Lower lobe of right lung (tissue), 2 donors: ENCODE results near the gene COPB2. TPM values are rescaled to one million over a fixed set of nuclear protein-coding genes. Genes with fewer than 3 reads are reported as not detected.

Experiments used
- ATAC-seq, 2 donors: fragments of 200-7000 bp; cut with Tn5 transposase; one replicate each; pipeline ENCODE4 v1.9.1; 2020 to 2022; ENCODE audit warnings: mild to moderate bottlenecking in 2 of 2, moderate library complexity in 2 of 2
- DNase-seq: peaks from one replicate; pipeline ENCODE4 v3.0.0-alpha.2; 2020
- H3K27ac ChIP-seq: fragments of 200-600 bp; one replicate; pipeline ENCODE4 v1.8.0; 2022
- H3K27me3 ChIP-seq: fragments of 200-600 bp; one replicate; pipeline ENCODE4 v1.8.0; 2022; ENCODE audit warnings: low read depth
- H3K36me3 ChIP-seq: fragments of 200-600 bp; one replicate; pipeline ENCODE4 v1.8.0; 2022; ENCODE audit warnings: mild to moderate bottlenecking
- H3K4me1 ChIP-seq: fragments of 200-600 bp; one replicate; pipeline ENCODE4 v1.8.0; 2022
- H3K4me3 ChIP-seq: fragments of 200-600 bp; one replicate; pipeline ENCODE4 v1.8.0; 2022; ENCODE audit warnings: mild to moderate bottlenecking
- H3K9me3 ChIP-seq: fragments of 200-600 bp; one replicate; pipeline ENCODE4 v1.8.0; 2022
- CTCF ChIP-seq: fragments of 200-600 bp; IDR thresholded peaks from one replicate; pipeline ENCODE4 v1.8.0; 2022; ENCODE audit warnings: antibody characterized with exemption, mild to moderate bottlenecking
- intact Hi-C: fragments of 100-400 bp; cut with DNase I; formaldehyde crosslinking; loops from one replicate; pipeline ENCODE4 v1.11.0; 2022
- total RNA-seq: library from RNA; stranded (reverse); fragmentation: NEBNext Ultra II Directional; extraction: Animal tissue kit (Norgen Biotek cat#: 25700); gene quantifications from one replicate; pipeline ENCODE4 v1.2.1, GENCODE V29; 2021
- donor health status: DM: no; HTN: yes; CAD: no; lungs with severe emphysema.

The COPB2 gene
- total RNA-seq, 1 donor from 2014 or later = 109 TPM

GRCh38 chr3:139427283-139428060, 38.0 kb upstream of the COPB2 start:
- H3K27me3 ChIP-seq = no peaks in the 10 kb centered on the region
- DNase-seq (no peak), ATAC-seq (peak; percentile 86 to 89)
- H3K36me3 ChIP-seq = peaks cover 15% of the 10 kb centered on the region
- no peak overlapping the region for H3K27ac ChIP-seq
- no peaks in the 10 kb centered on the region for H3K4me1 ChIP-seq
- no peaks in the 10 kb centered on the region for H3K9me3 ChIP-seq
- TF ChIP-seq CTCF = peak; percentile 82
- H3K4me3 ChIP-seq = no peak overlapping the region
- intact Hi-C loops = no loop called here

GRCh38 chr3:139425745-139426400, 36.4 kb upstream of the COPB2 start:
- no peaks in the 10 kb centered on the region for H3K27me3 ChIP-seq
- no peak overlapping the region for H3K4me3 ChIP-seq
- H3K27ac ChIP-seq = no peak overlapping the region
- DNase-seq = no peak
- no peak for TF ChIP-seq CTCF
- intact Hi-C loops = no loop called here
- H3K36me3 ChIP-seq = peaks cover 15% of the 10 kb centered on the region
- no peak for ATAC-seq
- H3K4me1 ChIP-seq = no peaks in the 10 kb centered on the region
- no peaks in the 10 kb centered on the region for H3K9me3 ChIP-seq

- no peak for ATAC-seq
- no peak overlapping the region for H3K4me3 ChIP-seq
- intact Hi-C loops = no loop called here
Observed at GRCh38 chr3:139423232-139423631, 33.8 kb upstream of the COPB2 start.

GRCh38 chr3:139421460-139421859, 32.0 kb upstream of the COPB2 start:
- Histone ChIP-seq H3K4me3 (no peak overlapping the region), H3K27me3 (no peaks in the 10 kb centered on the region), H3K36me3 (peaks cover 15% of the 10 kb centered on the region), H3K27ac (no peak overlapping the region), H3K9me3 (peaks cover 4% of the 10 kb centered on the region), H3K4me1 (no peaks in the 10 kb centered on the region)
- intact Hi-C loops = no loop called here
- DNase-seq (no peak), ATAC-seq (no peak)
- no peak for TF ChIP-seq CTCF

More at GRCh38 chr3:139423232-139423631, 33.8 kb upstream of the COPB2 start:
- Histone ChIP-seq H3K27ac (no peak overlapping the region), H3K4me1 (no peaks in the 10 kb centered on the region), H3K27me3 (no peaks in the 10 kb centered on the region), H3K36me3 (peaks cover 15% of the 10 kb centered on the region), H3K9me3 (no peaks in the 10 kb centered on the region)
- TF ChIP-seq CTCF = no peak
- no peak for DNase-seq

- peaks cover 15% of the 10 kb centered on the region for H3K36me3 ChIP-seq
- H3K27me3 ChIP-seq = no peaks in the 10 kb centered on the region
- H3K27ac ChIP-seq = no peak overlapping the region
- no peak overlapping the region for H3K4me3 ChIP-seq
- H3K4me1 ChIP-seq = no peaks in the 10 kb centered on the region
- ATAC-seq (no peak), DNase-seq (no peak)
- TF ChIP-seq CTCF = no peak
- peaks cover 5% of the 10 kb centered on the region for H3K9me3 ChIP-seq
- intact Hi-C loops = no loop called here
Observed at GRCh38 chr3:139421040-139421439, 31.6 kb upstream of the COPB2 start.
